Activated T-helper 1 cell treated with anti-CD3 and anti-CD28 coated beads, Interleukin-2, amount 50 U/mL, for 16 hours (primary cell): ENCODE results near the gene CCDC138.

Source experiments
- DNase-seq, 2 donors: peaks; one replicate each; pipeline ENCODE4 v3.0.0-alpha.2; 2020; ENCODE audit warnings: low read depth in 1 of 2, low spot score in 1 of 2

Gene CCDC138

GRCh38 chr2:108894766-108895165, 108.2 kb downstream of the CCDC138 start:
- no peak for DNase-seq

GRCh38 chr2:108895188-108895587, 108.6 kb downstream of the CCDC138 start:
- DNase-seq: no peak

- no peak for DNase-seq
These were observed 110.2 kb downstream of the CCDC138 start for GRCh38 chr2:108896741-108897140.

- DNase-seq: no peak
These were observed 111.9 kb downstream of the CCDC138 start for GRCh38 chr2:108898315-108899082.

- no peak for DNase-seq
These were observed 118.1 kb downstream of the CCDC138 start for GRCh38 chr2:108904680-108905079.

GRCh38 chr2:108905176-108905575, 118.6 kb downstream of the CCDC138 start:
- DNase-seq: no peak

- no peak for DNase-seq
These were observed 119.3 kb downstream of the CCDC138 start for GRCh38 chr2:108905906-108906305.

GRCh38 chr2:108906403-108907077, 120.0 kb downstream of the CCDC138 start:
- DNase-seq: no peak

- DNase-seq: no peak
These were observed 121.5 kb downstream of the CCDC138 start for GRCh38 chr2:108907822-108908712.

GRCh38 chr2:108908713-108909070, 122.1 kb downstream of the CCDC138 start:
- DNase-seq: no peak

- no peak for DNase-seq
These were observed 122.8 kb downstream of the CCDC138 start for GRCh38 chr2:108909275-108909823.

- no peak for DNase-seq
These were observed 123.5 kb downstream of the CCDC138 start for GRCh38 chr2:108910011-108910431.

GRCh38 chr2:108910541-108911396, 124.2 kb downstream of the CCDC138 start:
- no peak for DNase-seq

GRCh38 chr2:108911401-108911800, 124.8 kb downstream of the CCDC138 start:
- no peak for DNase-seq

GRCh38 chr2:108911807-108912628, 125.4 kb downstream of the CCDC138 start:
- no peak for DNase-seq

- no peak for DNase-seq
These were observed 126.0 kb downstream of the CCDC138 start for GRCh38 chr2:108912629-108912902.

- no peak for DNase-seq
These were observed 129.7 kb downstream of the CCDC138 start for GRCh38 chr2:108916122-108916795.

- DNase-seq: no peak
These were observed 130.3 kb downstream of the CCDC138 start for GRCh38 chr2:108916796-108917421.

GRCh38 chr2:108917526-108917925, 131.0 kb downstream of the CCDC138 start:
- DNase-seq: no peak
